Choroid plexus epithelial cell (primary cell): ENCODE data around the gene CSNK2A1.
"Not testable (repeated sequence)": the region's sequence is repeated elsewhere in the genome, so short reads cannot be mapped to it uniquely, and the experiment has no call there.

ENCODE experiments used
- DNase-seq: peaks from one replicate; pipeline ENCODE4 v3.0.0-alpha.2; 2010; ENCODE audit warnings: low read depth
- H3K4me3 ChIP-seq: 2 replicates; pipeline ENCODE4 v1.5.1; 2011; ENCODE audit warnings: low read depth, mild to moderate bottlenecking, control low read depth, low read length, moderate library complexity
- CTCF ChIP-seq: conservative IDR thresholded peaks from 2 replicates; pipeline ENCODE4 v1.5.1; 2011; ENCODE audit warnings: low read depth, mild to moderate bottlenecking, control low read depth, inconsistent platforms, low read length, moderate library complexity

Gene CSNK2A1

GRCh38 chr20:478010-478948 is 65.3 kb downstream of the CSNK2A1 start:
- no peak for TF ChIP-seq CTCF
- DNase-seq = peak; percentile 90
- H3K4me3 ChIP-seq = no peak overlapping the region

GRCh38 chr20:476561-477249 is 66.9 kb downstream of the CSNK2A1 start:
- H3K4me3 ChIP-seq, DNase-seq: not testable (repeated sequence)

- no peak for TF ChIP-seq CTCF
- H3K4me3 ChIP-seq = no peak overlapping the region
- DNase-seq = no peak
These were observed 67.9 kb downstream of the CSNK2A1 start for GRCh38 chr20:475463-476357.

- H3K4me3 ChIP-seq = no peak overlapping the region
- TF ChIP-seq CTCF = no peak
- no peak for DNase-seq
These were observed 69.0 kb downstream of the CSNK2A1 start for GRCh38 chr20:474581-474980.

- no peak for TF ChIP-seq CTCF
- no peak overlapping the region for H3K4me3 ChIP-seq
- no peak for DNase-seq
These were observed 70.7 kb downstream of the CSNK2A1 start for GRCh38 chr20:472889-473292.

GRCh38 chr20:472137-472846 is 71.3 kb downstream of the CSNK2A1 start:
- H3K4me3 ChIP-seq = no peak overlapping the region
- DNase-seq = no peak
- TF ChIP-seq CTCF = no peak
